ENCODE measurements around the gene TMEM132D.
"Not testable (repeated sequence)": the region's sequence is repeated elsewhere in the genome, so short reads cannot be mapped to it uniquely, and the experiment has no call there.

Gene TMEM132D

DNA sequence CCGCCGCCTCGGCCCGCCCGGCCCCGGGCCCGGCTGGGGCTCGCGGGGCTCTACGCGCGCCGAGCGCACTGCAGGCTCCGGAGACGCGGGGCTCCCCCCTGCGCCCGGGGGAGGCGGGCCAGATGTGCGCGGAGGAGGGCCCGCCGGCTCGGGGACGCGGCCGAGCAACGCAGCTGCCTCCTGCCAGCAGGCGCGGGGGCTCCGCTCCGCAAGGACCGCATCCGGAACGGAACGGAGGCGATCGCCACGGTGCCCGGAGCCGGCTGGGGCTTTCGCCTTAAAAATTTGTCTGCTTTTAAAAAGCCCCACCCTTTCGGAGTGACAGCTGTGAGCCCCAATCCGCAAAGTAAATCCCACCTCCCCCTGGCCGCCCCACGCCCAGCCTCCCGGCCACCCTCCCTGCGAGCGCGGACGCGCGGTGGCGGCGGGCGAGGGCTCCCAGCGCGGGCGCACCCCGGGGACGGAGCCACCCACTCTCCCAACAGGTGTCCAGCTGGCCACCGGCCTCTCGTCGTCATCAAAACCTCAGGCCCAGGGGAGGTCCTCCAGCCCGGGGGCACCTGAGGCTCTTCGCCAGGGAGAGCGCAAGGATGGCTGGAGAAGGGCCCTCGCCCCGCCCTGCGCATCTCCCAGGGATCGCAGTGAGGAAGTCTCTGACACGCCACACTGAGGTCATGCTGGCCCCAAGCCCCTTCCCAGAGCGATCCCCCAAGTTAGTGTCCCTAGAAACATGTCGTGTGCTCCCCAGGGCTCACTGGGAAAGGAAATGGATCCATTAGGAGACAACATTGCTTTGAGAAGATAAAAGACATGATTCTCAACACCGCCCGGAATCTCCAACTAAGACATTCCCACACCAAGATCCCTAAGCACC is at the start of gene TMEM132D:
TSS of gene TMEM132D (minus strand) at position 70 of the 874 bp plus-strand sequence.
- DNase-seq = no peak

DNA sequence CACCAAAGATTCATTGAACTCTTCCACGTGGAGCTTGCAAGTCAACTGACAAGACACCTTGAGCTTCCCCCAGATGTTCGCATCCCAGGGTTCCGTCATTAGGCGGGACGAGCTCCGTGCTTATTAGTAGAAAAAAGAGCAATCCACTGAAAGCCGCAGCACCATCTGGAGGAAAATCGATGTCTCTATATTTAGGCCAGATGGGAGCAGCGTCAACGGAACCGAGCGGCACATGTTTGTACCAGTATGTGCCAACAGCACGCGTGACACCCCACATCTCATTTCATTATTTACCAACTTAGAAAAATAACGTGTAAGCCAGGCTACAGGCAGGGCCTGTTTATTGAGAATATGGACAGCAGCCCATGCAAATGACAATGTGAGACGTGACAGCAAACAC is 45.8 kb upstream of the TMEM132D start:
- no peak for DNase-seq

DNA sequence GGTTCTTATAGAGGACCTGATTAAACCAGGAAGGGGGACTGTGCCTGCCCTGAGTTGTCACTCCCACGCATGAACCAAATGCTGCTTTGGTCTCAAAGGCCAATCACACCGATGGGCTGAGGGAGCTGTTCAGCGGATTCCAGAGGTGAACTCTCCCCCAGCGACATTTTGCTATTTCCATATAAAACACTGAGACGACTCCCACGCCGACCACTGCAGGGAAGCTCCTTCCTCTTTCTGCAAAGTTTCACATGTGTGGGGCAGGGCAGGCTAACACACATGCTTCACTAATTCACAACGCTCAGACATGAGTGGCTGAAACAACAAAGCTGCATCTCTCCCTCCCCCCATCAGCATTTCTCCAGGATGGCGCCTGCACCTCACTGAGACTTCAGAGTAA is 37.8 kb upstream of the TMEM132D start:
- DNase-seq = peak; percentile 18

- DNase-seq = no peak
These were observed 34.3 kb upstream of the TMEM132D start for GRCh38 chr12:129938089-129938488.

DNA sequence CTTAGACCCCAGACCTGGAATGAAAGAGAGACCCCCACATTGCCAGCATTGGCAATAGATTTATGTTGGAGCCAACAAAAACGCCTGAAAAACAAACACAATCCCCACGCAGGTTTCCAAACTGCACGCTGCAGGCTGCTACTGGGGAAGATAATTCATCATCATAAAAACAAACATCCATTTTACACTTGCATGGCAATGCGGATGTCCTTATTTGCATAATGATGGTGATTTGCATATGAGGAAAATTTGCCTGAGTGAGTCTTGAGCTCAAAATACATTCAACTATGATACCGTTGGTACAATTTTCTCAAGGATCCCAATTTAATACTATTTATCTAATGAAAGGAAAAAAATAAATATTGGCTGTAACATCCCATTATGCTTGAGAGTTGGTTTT is 33.6 kb upstream of the TMEM132D start:
- DNase-seq = no peak

DNA sequence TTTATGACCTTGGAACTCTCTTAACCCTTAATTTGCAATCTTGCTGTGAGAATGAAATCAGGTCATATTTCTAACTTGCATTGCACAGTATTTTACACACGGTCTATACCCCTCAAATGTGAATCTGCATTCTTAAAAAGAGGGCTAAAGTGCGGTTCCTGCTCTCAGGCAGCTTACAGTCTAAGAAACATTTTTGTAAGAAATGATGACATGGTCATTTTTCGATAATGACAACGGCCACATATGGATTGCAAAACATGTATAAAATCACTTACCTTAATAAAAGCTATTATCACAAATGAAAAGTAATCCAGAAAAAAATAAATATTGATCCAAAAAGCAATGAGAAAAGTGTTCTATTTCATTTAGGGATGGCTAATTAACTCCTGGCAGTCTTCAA is 24.8 kb upstream of the TMEM132D start:
- no peak for DNase-seq

- no peak for DNase-seq
These were observed 23.6 kb upstream of the TMEM132D start for GRCh38 chr12:129927316-129927900.

GRCh38 chr12:129911428-129912049 is 7.7 kb upstream of the TMEM132D start:
- no peak for DNase-seq

- DNase-seq = no peak
These were observed 5.5 kb upstream of the TMEM132D start for GRCh38 chr12:129909051-129910020.

- DNase-seq = no peak
These were observed 506 bp downstream of the TMEM132D start for GRCh38 chr12:129903092-129903945.

GRCh38 chr12:129902371-129903091 is 1.3 kb downstream of the TMEM132D start:
- DNase-seq = no peak

- DNase-seq = no peak
These were observed 2.6 kb downstream of the TMEM132D start for GRCh38 chr12:129901254-129901653.

DNA sequence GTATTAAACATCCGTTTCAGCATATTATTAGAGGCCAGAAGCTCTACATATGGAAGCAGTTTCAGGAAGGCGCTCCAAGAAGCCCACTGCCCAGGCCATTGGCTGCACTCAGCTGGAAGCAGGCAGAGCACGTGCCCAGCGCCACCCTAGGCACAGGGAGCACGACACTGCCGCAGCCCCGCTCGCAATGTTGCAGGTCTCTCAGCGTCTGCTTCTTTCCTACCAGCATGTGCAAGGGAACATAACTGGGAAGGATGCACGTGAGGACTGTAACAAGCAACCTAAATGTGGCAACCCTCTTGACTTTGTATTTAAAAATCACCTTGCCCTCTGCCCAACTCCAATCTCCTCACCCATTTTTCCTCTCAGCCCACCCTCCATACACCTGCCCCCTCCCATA is 3.5 kb downstream of the TMEM132D start:
- DNase-seq = no peak

DNA sequence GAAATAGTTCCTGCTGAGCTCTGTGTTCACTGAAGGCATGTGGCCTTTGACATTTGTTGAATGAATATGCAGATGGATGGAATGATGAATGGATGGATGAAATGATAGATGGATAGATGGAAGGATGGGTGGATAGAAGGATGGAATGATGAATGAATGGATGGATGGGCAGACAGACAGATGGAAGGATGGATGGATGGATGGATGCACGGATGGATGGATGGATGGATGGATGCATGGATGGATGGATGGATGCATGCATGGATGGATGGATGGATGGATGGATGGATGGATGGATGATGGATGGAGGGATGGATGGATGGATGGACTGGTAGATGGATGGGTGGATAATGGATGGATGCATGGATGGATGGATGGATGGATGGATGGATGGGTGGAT is 4.8 kb downstream of the TMEM132D start:
- DNase-seq = not testable (repeated sequence)

- no peak for DNase-seq
These were observed 10.1 kb downstream of the TMEM132D start for GRCh38 chr12:129893691-129894090.

- DNase-seq = no peak
These were observed 16.7 kb downstream of the TMEM132D start for GRCh38 chr12:129887101-129887500.

DNA sequence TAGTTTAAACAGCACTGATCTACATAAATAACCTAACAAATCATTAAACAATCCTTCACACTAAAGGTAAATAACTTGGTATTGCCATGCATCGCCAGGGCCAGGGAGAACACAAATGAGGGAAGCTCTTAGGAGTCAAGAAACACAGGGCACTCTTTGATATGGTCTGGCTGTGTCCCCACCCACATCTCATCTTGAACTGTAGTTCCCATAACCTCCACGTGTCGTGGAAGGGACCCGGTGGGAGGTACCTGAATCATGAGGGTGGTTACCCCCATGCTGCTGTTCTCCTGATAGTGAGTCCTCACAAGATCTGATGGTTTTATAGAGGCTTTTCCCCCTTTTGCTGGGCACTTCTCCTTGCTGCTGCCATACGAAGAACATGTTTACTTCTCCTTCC is 17.3 kb downstream of the TMEM132D start:
- DNase-seq = no peak

DNA sequence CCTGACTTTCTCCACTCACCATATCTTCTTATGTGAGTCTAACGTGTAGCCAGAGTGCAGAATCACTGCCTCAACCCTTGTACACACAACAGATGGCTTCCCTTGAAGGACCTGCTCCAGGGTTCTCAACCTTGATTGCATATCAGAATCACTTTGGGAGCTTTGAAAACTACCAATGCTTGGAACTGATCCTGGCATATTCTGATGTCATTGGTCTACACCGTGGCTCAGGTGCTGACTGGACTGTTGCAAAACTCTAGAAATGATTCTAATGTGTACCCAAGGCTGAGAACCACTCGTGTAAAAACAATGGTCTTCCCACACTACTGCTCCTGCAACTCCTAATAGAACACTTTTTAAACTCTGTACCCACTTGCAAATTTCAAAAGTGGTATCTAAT is 18.5 kb downstream of the TMEM132D start:
- no peak for DNase-seq

DNA sequence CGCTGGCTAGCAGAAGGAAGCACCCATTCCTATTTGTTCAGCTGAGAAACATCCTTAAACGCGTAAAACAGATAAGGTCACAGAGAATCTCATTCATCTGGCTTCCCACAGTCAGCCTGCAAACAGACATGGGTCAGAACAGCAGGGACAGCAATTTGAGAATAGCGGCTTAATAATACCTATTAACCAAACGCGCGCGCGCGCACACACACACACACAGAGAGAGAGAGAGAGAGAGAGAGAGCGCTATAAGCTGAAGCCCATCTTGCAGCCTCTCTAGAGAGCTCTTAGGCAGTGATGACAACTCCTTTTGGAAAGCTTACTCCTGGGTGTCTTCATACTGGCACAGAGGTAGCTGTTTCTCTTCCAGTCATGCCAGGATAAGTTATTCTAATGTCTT is 26.4 kb downstream of the TMEM132D start:
- DNase-seq = no peak

DNA sequence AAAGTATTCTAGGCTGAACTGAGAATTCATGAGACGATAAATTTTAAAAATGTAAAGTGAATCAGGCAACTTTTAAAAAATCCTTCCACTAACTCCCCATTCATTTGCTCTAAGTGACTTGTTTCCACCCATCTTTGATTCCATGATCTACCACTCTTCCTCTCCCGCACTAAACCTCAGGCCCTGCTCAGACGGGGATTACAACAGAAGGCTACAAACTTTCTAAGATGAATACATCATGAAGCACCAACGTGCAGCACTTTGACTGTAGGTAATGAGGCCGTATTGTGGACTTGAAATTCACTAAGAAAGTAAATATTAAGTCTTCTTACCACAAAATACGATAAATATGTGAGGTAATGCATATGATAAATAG is 30.0 kb downstream of the TMEM132D start:
- no peak for DNase-seq
